ENCODE results near the gene TIMP2. TPM values are rescaled to one million over a fixed set of nuclear protein-coding genes. Genes with fewer than 3 reads are reported as not detected.
A peak's percentile ranks its signal among the peaks of the same experiment; 100 is the strongest.

Gene TIMP2
- total RNA-seq, 1 donor from 2014 or later = 1,096 TPM

DNA sequence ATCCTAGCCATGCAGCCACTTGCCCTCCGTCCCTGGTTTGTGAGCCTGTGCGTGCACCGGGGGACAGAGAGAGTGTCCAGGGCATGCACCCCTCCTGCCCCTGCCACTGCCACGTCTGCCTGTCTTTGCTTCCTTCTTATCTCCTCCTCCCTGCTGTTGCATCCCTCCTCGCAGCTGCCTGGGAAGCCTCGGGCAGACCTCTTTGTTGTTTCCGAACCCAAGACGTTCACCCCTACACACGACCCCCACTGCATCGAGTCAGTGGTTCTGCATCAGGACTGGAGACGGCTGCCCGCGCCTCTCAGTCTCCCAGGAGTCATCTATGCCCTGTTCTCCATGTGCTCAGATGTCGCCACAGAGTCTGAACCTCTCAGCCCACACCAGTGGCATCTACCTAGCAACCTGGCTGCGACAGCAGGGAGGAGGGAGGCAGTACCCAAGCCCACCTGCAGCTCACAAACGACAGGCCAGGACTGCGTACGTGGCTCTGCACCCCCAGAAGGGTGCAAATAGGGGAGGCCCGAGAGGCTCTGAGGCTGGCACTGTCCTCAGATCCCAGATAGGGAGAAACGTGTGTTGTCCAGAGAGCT, 5.2 kb downstream of the TIMP2 start:
- Mint-ChIP-seq H3K4me3 (ENCODE audit: unreplicated experiment) (peak overlapping the region; percentile 44), H3K36me3 (ENCODE audit: unreplicated experiment) (peaks cover 11% of the 10 kb centered on the region), H3K9me3 (ENCODE audit: unreplicated experiment) (no peaks in the 10 kb centered on the region), H3K4me1 (ENCODE audit: unreplicated experiment) (peaks cover 84% of the 10 kb centered on the region), H3K27ac (ENCODE audit: unreplicated experiment) (peak overlapping the region; percentile 64), H3K27me3 (ENCODE audit: unreplicated experiment) (no peaks in the 10 kb centered on the region)
- TF ChIP-seq, protein P1, sequence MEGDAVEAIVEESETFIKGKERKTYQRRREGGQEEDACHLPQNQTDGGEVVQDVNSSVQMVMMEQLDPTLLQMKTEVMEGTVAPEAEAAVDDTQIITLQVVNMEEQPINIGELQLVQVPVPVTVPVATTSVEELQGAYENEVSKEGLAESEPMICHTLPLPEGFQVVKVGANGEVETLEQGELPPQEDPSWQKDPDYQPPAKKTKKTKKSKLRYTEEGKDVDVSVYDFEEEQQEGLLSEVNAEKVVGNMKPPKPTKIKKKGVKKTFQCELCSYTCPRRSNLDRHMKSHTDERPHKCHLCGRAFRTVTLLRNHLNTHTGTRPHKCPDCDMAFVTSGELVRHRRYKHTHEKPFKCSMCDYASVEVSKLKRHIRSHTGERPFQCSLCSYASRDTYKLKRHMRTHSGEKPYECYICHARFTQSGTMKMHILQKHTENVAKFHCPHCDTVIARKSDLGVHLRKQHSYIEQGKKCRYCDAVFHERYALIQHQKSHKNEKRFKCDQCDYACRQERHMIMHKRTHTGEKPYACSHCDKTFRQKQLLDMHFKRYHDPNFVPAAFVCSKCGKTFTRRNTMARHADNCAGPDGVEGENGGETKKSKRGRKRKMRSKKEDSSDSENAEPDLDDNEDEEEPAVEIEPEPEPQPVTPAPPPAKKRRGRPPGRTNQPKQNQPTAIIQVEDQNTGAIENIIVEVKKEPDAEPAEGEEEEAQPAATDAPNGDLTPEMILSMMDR (IDR thresholded peaks at IDR 0.05) = no peak
- DNase-seq (ENCODE audit: extremely low spot score, unreplicated experiment) = no peak

DNA sequence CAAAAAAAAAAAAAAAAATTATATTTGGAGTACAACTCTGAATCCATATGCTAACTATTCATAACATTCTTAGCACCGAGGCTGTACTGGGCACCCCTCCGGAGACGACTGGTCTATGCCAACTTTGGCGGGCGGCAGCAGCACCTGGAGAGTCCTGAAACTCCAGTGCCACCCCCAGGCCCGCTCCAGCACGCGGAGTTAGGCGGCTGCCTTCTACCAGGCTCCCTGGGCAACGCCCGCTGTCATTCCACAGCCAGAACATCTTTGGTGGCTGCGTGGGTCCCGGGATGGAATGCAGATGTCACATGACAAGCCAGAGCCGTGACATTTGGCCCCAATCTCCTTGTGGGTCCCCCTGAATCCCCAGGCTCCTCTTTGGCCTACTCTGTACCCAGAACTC, 6.2 kb downstream of the TIMP2 start:
- no peak for DNase-seq (ENCODE audit: extremely low spot score, unreplicated experiment)
- Mint-ChIP-seq H3K4me3 (ENCODE audit: unreplicated experiment) (no peak overlapping the region), H3K36me3 (ENCODE audit: unreplicated experiment) (peaks cover 11% of the 10 kb centered on the region), H3K9me3 (ENCODE audit: unreplicated experiment) (no peaks in the 10 kb centered on the region), H3K4me1 (ENCODE audit: unreplicated experiment) (peaks cover 84% of the 10 kb centered on the region), H3K27me3 (ENCODE audit: unreplicated experiment) (no peaks in the 10 kb centered on the region), H3K27ac (ENCODE audit: unreplicated experiment) (peak overlapping the region; percentile 86)
- TF ChIP-seq, protein P1 (IDR thresholded peaks at IDR 0.05) = no peak

DNA sequence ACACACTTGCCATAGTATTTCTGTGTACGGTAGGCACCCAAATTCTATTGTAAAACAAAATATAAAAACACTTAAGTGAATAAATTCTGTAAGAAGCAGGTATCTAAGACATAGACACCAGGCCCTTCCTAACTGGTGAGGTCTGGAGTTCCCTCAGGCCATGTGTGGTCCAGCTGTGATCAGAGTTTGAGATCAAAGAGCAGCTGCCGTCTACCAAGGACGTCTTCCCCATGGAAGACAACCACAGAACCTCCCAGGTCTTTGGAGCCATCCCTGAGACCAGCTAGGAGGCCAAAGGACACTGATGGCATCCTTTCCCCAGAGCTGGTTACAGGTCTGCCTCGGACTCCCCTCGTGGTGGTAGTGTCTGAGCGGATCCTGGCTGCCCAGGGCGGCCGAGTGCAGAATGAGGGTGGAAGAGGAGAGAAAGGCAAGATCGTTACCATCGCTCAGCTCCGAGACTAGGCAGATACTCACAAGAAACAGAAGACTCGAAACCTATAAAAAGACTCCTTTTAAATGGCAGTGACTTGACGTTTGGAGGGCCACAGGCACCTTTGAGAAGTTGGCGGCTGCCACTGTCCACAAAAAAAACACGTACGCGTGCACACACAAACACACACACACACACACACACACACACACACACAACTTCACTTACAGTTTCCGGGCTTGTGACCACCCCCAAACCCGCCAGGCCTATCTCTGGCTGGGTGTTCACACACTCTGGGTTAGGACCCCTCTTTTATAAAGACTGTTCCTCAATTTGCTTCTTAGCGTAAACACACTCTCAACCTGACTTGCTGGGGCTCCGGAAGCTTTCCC, 7.5 kb downstream of the TIMP2 start:
- H3K4me3 Mint-ChIP-seq (ENCODE audit: unreplicated experiment) = no peak overlapping the region
- peak overlapping the region; percentile 86 for H3K27ac Mint-ChIP-seq (ENCODE audit: unreplicated experiment)

DNA sequence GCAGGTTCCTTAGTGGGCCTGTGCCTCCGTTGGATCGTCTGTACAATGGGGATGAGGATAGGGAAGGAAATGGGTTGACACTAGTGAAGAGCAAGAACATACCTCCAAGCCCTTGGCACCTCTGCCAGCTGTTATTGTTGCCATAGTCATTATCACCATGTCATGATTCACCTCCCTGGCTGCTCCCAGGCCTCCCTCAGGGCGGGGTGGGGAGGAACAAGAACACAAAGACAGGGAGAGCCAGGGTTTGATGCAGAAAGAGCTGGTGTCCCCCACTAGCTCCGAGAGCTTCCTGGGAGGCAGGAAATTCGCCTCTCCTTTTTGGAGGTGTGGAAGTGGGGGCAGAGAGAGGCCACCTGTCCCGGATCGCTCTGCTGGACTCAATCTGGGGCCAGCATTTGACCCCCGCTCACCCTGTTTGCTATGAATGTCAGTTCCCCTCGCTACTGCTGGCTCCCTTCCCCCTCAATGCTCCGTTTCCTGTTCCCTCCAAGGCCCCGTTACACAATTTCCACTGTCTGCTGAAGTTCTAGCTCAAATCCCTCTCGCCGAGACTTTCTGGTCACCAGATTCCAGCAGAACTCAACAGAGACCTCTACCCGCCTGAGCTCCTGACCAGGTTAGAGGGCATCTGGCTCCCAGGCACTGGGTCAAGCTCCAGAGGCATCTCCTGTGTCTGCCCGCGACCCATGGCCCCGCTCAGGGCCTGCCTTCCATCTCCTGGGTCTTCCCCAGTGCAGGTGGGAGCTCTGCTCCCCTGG, 9.1 kb downstream of the TIMP2 start:
- H3K4me3 Mint-ChIP-seq (ENCODE audit: unreplicated experiment) = no peak overlapping the region

More for the DNA sequence above, 7.5 kb downstream of the TIMP2 start:
- H3K27me3 Mint-ChIP-seq (ENCODE audit: unreplicated experiment) = no peaks in the 10 kb centered on the region
- H3K36me3 Mint-ChIP-seq (ENCODE audit: unreplicated experiment) = peaks cover 11% of the 10 kb centered on the region
- H3K4me1 Mint-ChIP-seq (ENCODE audit: unreplicated experiment) = peaks cover 79% of the 10 kb centered on the region
- DNase-seq (ENCODE audit: extremely low spot score, unreplicated experiment) = no peak
- H3K9me3 Mint-ChIP-seq (ENCODE audit: unreplicated experiment) = no peaks in the 10 kb centered on the region
- TF ChIP-seq, protein P1 (IDR thresholded peaks at IDR 0.05) = no peak

More for the DNA sequence above, 9.1 kb downstream of the TIMP2 start:
- peak overlapping the region; percentile 77 for H3K27ac Mint-ChIP-seq (ENCODE audit: unreplicated experiment)
- no peaks in the 10 kb centered on the region for H3K9me3 Mint-ChIP-seq (ENCODE audit: unreplicated experiment)
- no peaks in the 10 kb centered on the region for H3K27me3 Mint-ChIP-seq (ENCODE audit: unreplicated experiment)
- peaks cover 67% of the 10 kb centered on the region for H3K4me1 Mint-ChIP-seq (ENCODE audit: unreplicated experiment)
- peaks cover 15% of the 10 kb centered on the region for H3K36me3 Mint-ChIP-seq (ENCODE audit: unreplicated experiment)
- TF ChIP-seq, protein P1 (IDR thresholded peaks at IDR 0.05) = no peak
- no peak for DNase-seq (ENCODE audit: extremely low spot score, unreplicated experiment)
